ENCODE measurements around the gene RNF10.

RNF10 gene

GRCh38 chr12:120528861-120529525 lies 5.2 kb upstream of the RNF10 start, which contains the start of gene COQ5:
Gene COQ5 (minus strand): TSS chr12:120529158. CDS start chr12:120529141, 17 bp downstream.
- DNase-seq: peak; percentile 89 to 94 (median 94)

GRCh38 chr12:120529641-120530417 lies 4.3 kb upstream of the RNF10 start:
- peak; percentile 81 to 95 (median 87) for DNase-seq

- DNase-seq: peak in 1 of 3 donors; percentile 17
These were observed 3.8 kb upstream of the RNF10 start for GRCh38 chr12:120530418-120530761.

- no peak for DNase-seq
These were observed 1.4 kb upstream of the RNF10 start for GRCh38 chr12:120532701-120533238.

- DNase-seq: peak; percentile 71 to 74 (median 73)
These were observed 823 bp downstream of the RNF10 start for GRCh38 chr12:120534703-120535655.

- DNase-seq: peak in 1 of 3 donors; percentile 19
These were observed 2.1 kb downstream of the RNF10 start for GRCh38 chr12:120536064-120536791.

GRCh38 chr12:120537856-120538220 lies 3.7 kb downstream of the RNF10 start:
- no peak for DNase-seq

GRCh38 chr12:120538281-120539156 lies 4.4 kb downstream of the RNF10 start:
- DNase-seq: peak in 1 of 3 donors; percentile 33

- DNase-seq: no peak
These were observed 5.1 kb downstream of the RNF10 start for GRCh38 chr12:120539303-120539702.

- DNase-seq: peak in 2 of 3 donors; percentile 20 to 39
These were observed 6.3 kb downstream of the RNF10 start for GRCh38 chr12:120540445-120540844.

- no peak for DNase-seq
These were observed 8.0 kb downstream of the RNF10 start for GRCh38 chr12:120542166-120542565.

GRCh38 chr12:120544691-120545090 lies 10.5 kb downstream of the RNF10 start:
- DNase-seq: no peak

GRCh38 chr12:120546050-120546386 lies 11.9 kb downstream of the RNF10 start:
- DNase-seq: no peak

GRCh38 chr12:120554678-120555077 lies 20.5 kb downstream of the RNF10 start:
- no peak for DNase-seq

- DNase-seq: no peak
These were observed 23.4 kb downstream of the RNF10 start for GRCh38 chr12:120557589-120557988.

GRCh38 chr12:120562906-120563305 lies 28.8 kb downstream of the RNF10 start:
- DNase-seq: no peak

- DNase-seq: no peak
These were observed 29.3 kb downstream of the RNF10 start for GRCh38 chr12:120563495-120563894.

- no peak for DNase-seq
These were observed 37.1 kb downstream of the RNF10 start for GRCh38 chr12:120571299-120571698.

- DNase-seq: no peak
These were observed 39.4 kb downstream of the RNF10 start for GRCh38 chr12:120573560-120573959.

- no peak for DNase-seq
These were observed 40.0 kb downstream of the RNF10 start for GRCh38 chr12:120574106-120574505.

- no peak for DNase-seq
These were observed 45.0 kb downstream of the RNF10 start for GRCh38 chr12:120579179-120579578.

Data from suppressor macrophage treated with lipopolysaccharide for 1 hour (primary cell).